Fibroblast of villous mesenchyme (primary cell): ENCODE results near the gene RBM19. TPM values are rescaled to one million over a fixed set of nuclear protein-coding genes. Genes with fewer than 3 reads are reported as not detected.

Source experiments
- DNase-seq: peaks from one replicate; pipeline ENCODE4 v3.0.0-alpha.2; 2010; ENCODE audit warnings: low read depth
- H3K4me3 ChIP-seq: 2 replicates; pipeline ENCODE4 v1.5.1; 2011; ENCODE audit warnings: low read depth, mild to moderate bottlenecking, low read length
- CTCF ChIP-seq: IDR thresholded peaks from 2 replicates; pipeline ENCODE4 v1.5.1; 2012; ENCODE audit warnings: low read depth, mild to moderate bottlenecking, low read length; ENCODE audit not compliant: insufficient read depth
- total RNA-seq: library from RNA; depleted of rRNA; stranded (reverse); fragments of >200 nt; gene quantifications from 2 replicates; pipeline ENCODE4 v1.2.3, GENCODE V29; 2012

The RBM19 gene
- total RNA-seq, 1 donor = 26.8 TPM

- no peak overlapping the region for H3K4me3 ChIP-seq
- TF ChIP-seq CTCF = no peak
- DNase-seq = no peak
Measured at GRCh38 chr12:113962733-113963132, 3.4 kb downstream of the RBM19 start.

- DNase-seq = peak; percentile 41
- TF ChIP-seq CTCF = no peak
- no peak overlapping the region for H3K4me3 ChIP-seq
Measured at GRCh38 chr12:113961921-113962710, 4.0 kb downstream of the RBM19 start.

GRCh38 chr12:113960030-113960429 lies 6.1 kb downstream of the RBM19 start:
- no peak for DNase-seq
- no peak for TF ChIP-seq CTCF
- H3K4me3 ChIP-seq = no peak overlapping the region

- no peak for DNase-seq
- no peak overlapping the region for H3K4me3 ChIP-seq
- no peak for TF ChIP-seq CTCF
Measured at GRCh38 chr12:113959096-113959495, 7.0 kb downstream of the RBM19 start.

GRCh38 chr12:113958108-113958507 lies 8.0 kb downstream of the RBM19 start:
- no peak for DNase-seq
- TF ChIP-seq CTCF = no peak

GRCh38 chr12:113957627-113958026 lies 8.5 kb downstream of the RBM19 start:
- no peak overlapping the region for H3K4me3 ChIP-seq
- TF ChIP-seq CTCF = no peak
- no peak for DNase-seq

More at GRCh38 chr12:113958108-113958507, 8.0 kb downstream of the RBM19 start:
- H3K4me3 ChIP-seq = no peak overlapping the region
